ENCODE results near the gene SERPING1.
A peak's percentile ranks its signal among the peaks of the same experiment; 100 is the strongest.

SERPING1 gene

DNA sequence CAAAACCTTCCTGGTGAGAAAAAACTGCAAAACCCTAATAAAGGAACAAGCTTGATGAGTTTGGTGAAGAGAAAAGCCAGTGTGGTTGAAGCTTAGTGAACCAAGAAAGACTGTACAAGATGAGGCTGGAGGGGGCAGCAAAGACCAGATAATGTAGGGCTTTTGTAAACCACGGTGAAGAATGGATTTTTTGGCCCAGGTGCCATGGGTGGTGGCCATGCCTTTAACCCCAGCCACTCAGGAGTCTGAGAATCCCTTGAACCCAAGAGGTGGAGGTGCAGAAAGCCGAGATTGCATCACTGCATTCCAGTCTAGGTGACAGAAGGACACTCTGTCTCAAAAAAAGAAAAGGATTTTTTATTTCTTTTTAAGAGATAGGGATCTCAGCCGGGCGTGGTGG, 65.4 kb downstream of the SERPING1 start:
- Histone ChIP-seq H2BK15ac (ENCODE audit: low read length) (no peak overlapping the region), H4K91ac (ENCODE audit: low read depth, low read length, poor library complexity) (no peak overlapping the region), H3K27ac (replicated peaks; ENCODE audit: low read length) (no peak overlapping the region), H3K27me3 (ENCODE audit: control insufficient read depth in 3 of 3, insufficient read depth in 3 of 3, low read depth in 1 of 3, low read length in 3 of 3) (no peaks in the 10 kb centered on the region), H3K4ac (ENCODE audit: low read length) (no peak overlapping the region), H3K9ac (ENCODE audit: low read depth, low read length, poor library complexity) (no peak overlapping the region), H2BK5ac (ENCODE audit: low read length) (no peak overlapping the region), H3K4me1 (ENCODE audit: control insufficient read depth in 2 of 2, insufficient read depth in 1 of 2, low read depth in 1 of 2, low read length in 2 of 2) (peaks cover 2 to 7% of the 10 kb centered on the region in 2 donors), H2BK12ac (ENCODE audit: low read length) (no peak overlapping the region), H2BK120ac (ENCODE audit: low read depth, low read length) (no peak overlapping the region), H2AK5ac (ENCODE audit: low read depth, low read length) (no peak overlapping the region), H3K9me3 (replicated peaks in 1 of 2; ENCODE audit: control insufficient read depth in 2 of 2, insufficient read depth in 1 of 2, low read depth in 1 of 2, low read length in 2 of 2) (no peaks in the 10 kb centered on the region), H4K8ac (ENCODE audit: low read depth, low read length) (peak overlapping the region; percentile 19), H3K4me2 (ENCODE audit: insufficient read depth, low read length, poor library complexity, severe bottlenecking) (no peak overlapping the region), H2AFZ (ENCODE audit: low read length) (no peak overlapping the region), H3K79me1 (ENCODE audit: low read depth, low read length) (peaks cover 5% of the 10 kb centered on the region), H3K14ac (ENCODE audit: low read length) (no peak overlapping the region), H3K23ac (ENCODE audit: low read depth, low read length, poor library complexity) (no peak overlapping the region), H3K18ac (ENCODE audit: low read length) (no peak overlapping the region), H3K4me3 (ENCODE audit: low read length in 2 of 2) (no peak overlapping the region), H3K36me3 (replicated peaks in 1 of 2; ENCODE audit: control insufficient read depth in 2 of 2, insufficient read depth in 2 of 2, low read length in 2 of 2) (peaks cover 15 to 40% of the 10 kb centered on the region in 2 donors)
- DNase-seq (ENCODE audit: low spot score) = no peak
- whole genome bisulfite sequencing, 2 donors (ENCODE audit: extremely low coverage in 2 of 2, insufficient read length in 2 of 2, insufficient replicate concordance in 1 of 2) = no CpG with 5 or more reads among the region's 4 CpGs

DNA sequence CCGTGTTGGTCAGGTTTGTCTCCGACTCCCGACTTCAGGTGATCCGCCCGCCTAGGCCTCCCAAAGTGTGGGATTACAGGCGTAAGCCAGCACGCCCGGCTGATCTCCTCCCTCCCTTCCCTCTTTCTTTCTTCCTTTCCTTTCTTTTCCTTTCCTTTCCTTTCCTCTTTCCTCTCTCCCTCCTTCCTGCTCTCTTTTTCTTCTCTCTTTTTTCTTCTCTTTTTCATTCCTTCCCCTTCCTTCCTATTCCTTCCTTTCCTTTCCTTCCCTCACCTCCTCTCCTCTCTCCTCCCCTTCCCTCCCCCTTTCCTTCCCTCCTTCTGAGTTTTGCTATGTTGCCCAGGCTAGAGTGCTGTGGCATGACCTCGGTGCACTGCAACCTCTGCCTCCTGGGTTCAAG, 66.5 kb downstream of the SERPING1 start:
- Histone ChIP-seq H3K4me1 (ENCODE audit: control insufficient read depth in 2 of 2, insufficient read depth in 1 of 2, low read depth in 1 of 2, low read length in 2 of 2) (peaks cover 0 to 4% of the 10 kb centered on the region in 2 donors), H3K4me3 (ENCODE audit: low read length in 2 of 2) (no peak overlapping the region), H2BK120ac (ENCODE audit: low read depth, low read length) (no peak overlapping the region), H2BK12ac (ENCODE audit: low read length) (no peak overlapping the region), H3K23ac (ENCODE audit: low read depth, low read length, poor library complexity) (no peak overlapping the region), H3K4me2 (ENCODE audit: insufficient read depth, low read length, poor library complexity, severe bottlenecking) (no peak overlapping the region), H2AFZ (ENCODE audit: low read length) (no peak overlapping the region), H2BK15ac (ENCODE audit: low read length) (no peak overlapping the region), H3K36me3 (replicated peaks in 1 of 2; ENCODE audit: control insufficient read depth in 2 of 2, insufficient read depth in 2 of 2, low read length in 2 of 2) (peaks cover 15 to 40% of the 10 kb centered on the region in 2 donors), H3K27ac (replicated peaks; ENCODE audit: low read length) (no peak overlapping the region), H2AK5ac (ENCODE audit: low read depth, low read length) (no peak overlapping the region), H3K27me3 (ENCODE audit: control insufficient read depth in 3 of 3, insufficient read depth in 3 of 3, low read depth in 1 of 3, low read length in 3 of 3) (no peaks in the 10 kb centered on the region), H4K8ac (ENCODE audit: low read depth, low read length) (no peak overlapping the region), H3K18ac (ENCODE audit: low read length) (no peak overlapping the region), H3K79me1 (ENCODE audit: low read depth, low read length) (peaks cover 6% of the 10 kb centered on the region), H4K91ac (ENCODE audit: low read depth, low read length, poor library complexity) (no peak overlapping the region), H2BK5ac (ENCODE audit: low read length) (no peak overlapping the region), H3K14ac (ENCODE audit: low read length) (no peak overlapping the region), H3K9ac (ENCODE audit: low read depth, low read length, poor library complexity) (no peak overlapping the region), H3K4ac (ENCODE audit: low read length) (no peak overlapping the region), H3K9me3 (replicated peaks in 1 of 2; ENCODE audit: control insufficient read depth in 2 of 2, insufficient read depth in 1 of 2, low read depth in 1 of 2, low read length in 2 of 2) (no peaks in the 10 kb centered on the region)
- DNase-seq (ENCODE audit: low spot score) = no peak
- WGBS, 2 donors (ENCODE audit: extremely low coverage in 2 of 2, insufficient read length in 2 of 2, insufficient replicate concordance in 1 of 2) = no CpG with 5 or more reads among the region's 9 CpGs

Small RNA genes lying within 50 kb of the gene (small RNA-seq; reads per million reads assigned to genes)
- gene MIR130A (ENCODE audit: insufficient read depth) = 23,734 reads per million, percentile 100 among the genes with 10 or more reads in this experiment
